ENCODE data around the gene SELENOH.
A peak's percentile ranks its signal among the peaks of the same experiment; 100 is the strongest.

SELENOH gene

DNA sequence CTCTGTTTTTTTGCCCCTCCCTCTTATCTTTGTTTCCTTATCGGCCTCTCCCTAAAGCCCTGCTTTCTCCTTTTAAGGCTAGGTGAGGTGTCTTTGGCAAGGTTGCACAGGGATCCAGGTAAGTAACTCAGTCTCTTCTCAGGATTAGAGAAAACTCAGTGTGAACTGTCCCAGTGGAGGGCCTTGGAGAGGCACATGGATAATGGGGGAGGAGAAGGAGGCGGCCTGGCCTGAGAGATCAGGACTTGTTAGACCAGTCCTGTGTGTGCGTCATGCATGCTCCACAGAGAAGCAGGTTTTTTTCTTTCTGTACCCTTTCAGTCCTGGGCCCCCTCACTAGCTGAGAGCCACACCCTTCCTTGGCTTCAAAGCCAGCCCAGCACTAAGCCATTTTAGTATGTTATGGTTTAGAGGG lies 40.2 kb downstream of the SELENOH start:
- no peak for DNase-seq (ENCODE audit: low read depth)

- no peak for DNase-seq (ENCODE audit: low read depth)
These were observed 43.8 kb downstream of the SELENOH start for GRCh38 chr11:57785072-57785471.

DNA sequence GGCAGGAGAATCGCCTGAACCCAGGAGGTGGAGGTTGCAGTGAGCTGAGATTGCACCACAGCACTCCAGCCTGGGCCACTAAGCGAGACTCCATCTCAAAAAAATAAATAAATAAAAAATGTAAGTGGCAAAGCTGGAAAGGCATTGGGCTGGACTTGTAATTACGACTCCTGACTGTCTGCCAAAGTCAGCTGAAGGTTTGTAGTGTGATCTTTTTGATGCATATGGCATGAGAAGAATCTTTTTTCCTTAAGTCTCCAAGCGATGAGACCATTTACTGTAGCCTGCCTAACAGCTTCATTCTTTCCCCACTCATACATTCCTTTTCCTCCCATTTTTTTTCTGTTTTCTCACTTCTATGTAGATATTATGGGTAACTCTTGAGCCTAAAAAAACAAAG lies 45.1 kb downstream of the SELENOH start:
- DNase-seq (ENCODE audit: low read depth), result peak; percentile 91

GRCh38 chr11:57787006-57787604 lies 45.8 kb downstream of the SELENOH start:
- no peak for DNase-seq (ENCODE audit: low read depth)

- peak; percentile 41 for DNase-seq (ENCODE audit: low read depth)
These were observed 46.8 kb downstream of the SELENOH start for GRCh38 chr11:57787920-57788702.

GRCh38 chr11:57788703-57789088 lies 47.4 kb downstream of the SELENOH start:
- DNase-seq (ENCODE audit: low read depth), result no peak

DNA sequence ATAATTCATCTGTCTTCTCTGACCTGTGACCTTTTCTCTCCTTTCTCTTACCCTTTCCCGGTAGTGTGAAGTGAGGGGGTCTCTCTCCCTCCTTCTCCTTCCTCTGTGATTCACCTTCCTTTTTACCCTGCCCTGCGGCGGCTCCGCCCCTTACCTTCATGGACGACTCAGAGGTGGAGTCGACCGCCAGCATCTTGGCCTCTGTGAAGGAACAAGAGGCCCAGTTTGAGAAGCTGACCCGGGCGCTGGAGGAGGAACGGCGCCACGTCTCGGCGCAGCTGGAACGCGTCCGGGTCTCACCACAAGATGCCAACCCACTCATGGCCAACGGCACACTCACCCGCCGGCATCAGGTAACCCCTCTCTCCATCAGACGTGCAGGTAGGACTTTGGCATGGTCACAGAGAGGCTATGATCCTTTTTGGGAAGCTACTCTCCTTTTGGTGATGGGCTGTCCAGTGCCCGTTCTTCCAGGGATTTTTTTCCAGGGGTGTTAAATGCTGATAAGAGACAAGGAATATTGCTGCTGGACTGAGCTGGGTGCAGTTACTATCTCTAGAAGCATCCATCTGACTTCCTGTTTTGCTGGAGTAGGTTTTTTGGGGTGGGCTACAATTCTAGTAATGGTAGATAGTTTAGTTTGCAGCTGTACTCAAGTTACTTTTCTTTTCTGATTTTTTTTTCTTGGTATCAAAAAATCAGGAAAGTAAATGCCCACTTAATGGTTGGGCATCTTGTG lies 50.2 kb downstream of the SELENOH start:
- no peak for DNase-seq (ENCODE audit: low read depth)

DNA sequence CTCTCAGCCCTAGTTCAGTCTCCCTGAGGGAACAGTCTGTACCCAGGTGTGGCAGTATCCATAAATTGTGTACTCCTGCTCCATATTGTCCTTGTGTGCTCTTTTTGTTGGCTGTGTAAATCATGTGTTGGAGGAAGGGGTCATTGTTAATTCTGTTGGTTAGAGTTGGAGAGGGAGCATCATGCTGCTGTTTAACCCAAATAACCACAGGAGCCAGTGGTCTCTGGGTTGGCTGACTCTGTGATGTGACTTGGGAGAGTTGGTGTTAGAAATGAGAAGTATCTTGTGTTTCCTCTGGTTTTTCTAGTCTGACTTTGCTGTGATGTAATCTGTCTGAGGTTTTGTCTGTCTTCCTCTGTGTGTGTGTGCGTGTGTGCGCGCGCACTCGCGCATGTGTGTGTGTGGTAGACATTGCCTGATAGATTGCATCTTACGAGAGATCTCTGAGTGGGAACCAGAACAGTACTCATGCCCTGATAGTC lies 50.8 kb downstream of the SELENOH start:
- DNase-seq (ENCODE audit: low read depth), result peak; percentile 26

- no peak for DNase-seq (ENCODE audit: low read depth)
These were observed 51.6 kb downstream of the SELENOH start for GRCh38 chr11:57792870-57793269.
